ENCODE data around the gene SHISA8. TPM values are rescaled to one million over a fixed set of nuclear protein-coding genes. Genes with fewer than 3 reads are reported as not detected.

Gene SHISA8
- total and polyA plus RNA-seq, 4 donors = not detected

GRCh38 chr22:41907436-41908401 lies 7.2 kb downstream of the SHISA8 start:
- Histone ChIP-seq H3K9ac (ENCODE audit: low read depth in 1 of 2, low read length in 2 of 2) (no peak overlapping the region), H3K9me3 (ENCODE audit: control insufficient read depth in 4 of 4, low read length in 3 of 4) (no peaks in the 10 kb centered on the region), H3K27ac (ENCODE audit: low read depth in 1 of 2, low read length in 2 of 2) (no peak overlapping the region), H3K4me1 (ENCODE audit: control insufficient read depth in 4 of 4, insufficient read depth in 4 of 4, low read length in 3 of 4) (peaks cover 6 to 13% (median 10%) of the 10 kb centered on the region in 4 donors), H3K4me3 (ENCODE audit: low read depth in 1 of 3, low read length in 3 of 3) (no peak overlapping the region), H3K36me3 (ENCODE audit: control insufficient read depth in 4 of 4, insufficient read depth in 3 of 4, low read depth in 1 of 4, low read length in 3 of 4) (peaks cover 12 to 24% (median 19%) of the 10 kb centered on the region in 4 donors), H3K27me3 (ENCODE audit: control insufficient read depth in 4 of 4, insufficient read depth in 4 of 4, low read length in 3 of 4) (peaks cover 0 to 7% (median 0%) of the 10 kb centered on the region in 4 donors)
- DNase-seq (ENCODE audit: low spot score) = no peak
- TF ChIP-seq FOXA1 (IDR thresholded peaks at IDR 0.05) = no peak
- TF ChIP-seq RAD21 (IDR thresholded peaks at IDR 0.05) = no peak
- no peak for TF ChIP-seq RXRA (IDR thresholded peaks at IDR 0.05)
- TF ChIP-seq YY1 (IDR thresholded peaks at IDR 0.05) = no peak
- TF ChIP-seq HNF4G (IDR thresholded peaks at IDR 0.05) = no peak
- TF ChIP-seq GABPA (IDR thresholded peaks at IDR 0.05 in 1 of 2, conservative IDR thresholded peaks at IDR 0.05 in 1 of 2) = no peak
- WGBS = 90% methylated on average over 10 of the region's 10 CpGs

GRCh38 chr22:41906822-41907221 lies 8.1 kb downstream of the SHISA8 start:
- peaks cover 12 to 26% (median 19%) of the 10 kb centered on the region in 4 donors for H3K36me3 ChIP-seq (ENCODE audit: control insufficient read depth in 4 of 4, insufficient read depth in 3 of 4, low read depth in 1 of 4, low read length in 3 of 4)
- TF ChIP-seq RAD21 (IDR thresholded peaks at IDR 0.05) (no peak), GABPA (IDR thresholded peaks at IDR 0.05 in 1 of 2, conservative IDR thresholded peaks at IDR 0.05 in 1 of 2) (no peak), RXRA (IDR thresholded peaks at IDR 0.05) (no peak), NR2F2 (IDR thresholded peaks at IDR 0.05) (no peak), ATF3 (IDR thresholded peaks at IDR 0.05) (no peak), REST (IDR thresholded peaks at IDR 0.05) (no peak), HNF4A (conservative IDR thresholded peaks at IDR 0.05) (no peak), SP1 (IDR thresholded peaks at IDR 0.05) (no peak), ZBTB33 (IDR thresholded peaks at IDR 0.05) (no peak), EGR1 (IDR thresholded peaks at IDR 0.05; ENCODE audit: low read depth in 2 of 2) (no peak), JUND (IDR thresholded peaks at IDR 0.05) (no peak), MAX (IDR thresholded peaks at IDR 0.05) (no peak), TAF1 (conservative IDR thresholded peaks at IDR 0.05) (no peak), CTCF (IDR thresholded peaks at IDR 0.05; ENCODE audit: low read depth, low read length, missing input control) (no peak), FOXA1 (IDR thresholded peaks at IDR 0.05) (no peak), YY1 (IDR thresholded peaks at IDR 0.05) (no peak), FOXA2 (IDR thresholded peaks at IDR 0.05) (no peak), HNF4G (IDR thresholded peaks at IDR 0.05) (no peak)

More at GRCh38 chr22:41906822-41907221, 8.1 kb downstream of the SHISA8 start:
- Histone ChIP-seq H3K27ac (ENCODE audit: low read depth in 1 of 2, low read length in 2 of 2) (no peak overlapping the region), H3K4me3 (ENCODE audit: low read depth in 1 of 3, low read length in 3 of 3) (no peak overlapping the region), H3K27me3 (ENCODE audit: control insufficient read depth in 4 of 4, insufficient read depth in 4 of 4, low read length in 3 of 4) (peaks cover 0 to 7% (median 0%) of the 10 kb centered on the region in 4 donors), H3K9me3 (ENCODE audit: control insufficient read depth in 4 of 4, low read length in 3 of 4) (no peaks in the 10 kb centered on the region), H3K4me1 (ENCODE audit: control insufficient read depth in 4 of 4, insufficient read depth in 4 of 4, low read length in 3 of 4) (peaks cover 10 to 22% (median 17%) of the 10 kb centered on the region in 4 donors), H3K9ac (ENCODE audit: low read depth in 1 of 2, low read length in 2 of 2) (no peak overlapping the region)
- 96% methylated on average over 5 of the region's 5 CpGs for WGBS
- DNase-seq (ENCODE audit: low spot score) = no peak
